ENCODE results near the gene SPINK2.

Gene SPINK2

GRCh38 chr4:56803471-56803870 is 18.0 kb downstream of the SPINK2 start:
- no peak for TF ChIP-seq CTCF (conservative IDR thresholded peaks at IDR 0.05; ENCODE audit: low read length)
- DNase-seq (ENCODE audit: low read depth) = no peak
- no peak overlapping the region for H3K4me3 ChIP-seq (ENCODE audit: low read length)

GRCh38 chr4:56799824-56800756 is 21.4 kb downstream of the SPINK2 start:
- H3K4me3 ChIP-seq (ENCODE audit: low read length) = peak overlapping the region; percentile 64
- DNase-seq (ENCODE audit: low read depth) = peak; percentile 78
- peak; percentile 98 for TF ChIP-seq CTCF (conservative IDR thresholded peaks at IDR 0.05; ENCODE audit: low read length)

GRCh38 chr4:56799161-56799759 is 22.2 kb downstream of the SPINK2 start:
- DNase-seq (ENCODE audit: low read depth) = no peak
- TF ChIP-seq CTCF (conservative IDR thresholded peaks at IDR 0.05; ENCODE audit: low read length) = no peak
- peak overlapping the region; percentile 64 for H3K4me3 ChIP-seq (ENCODE audit: low read length)

- no peak for DNase-seq (ENCODE audit: low read depth)
- no peak for TF ChIP-seq CTCF (conservative IDR thresholded peaks at IDR 0.05; ENCODE audit: low read length)
- H3K4me3 ChIP-seq (ENCODE audit: low read length) = no peak overlapping the region
Observed at GRCh38 chr4:56796211-56796610, 25.3 kb downstream of the SPINK2 start.

- TF ChIP-seq CTCF (conservative IDR thresholded peaks at IDR 0.05; ENCODE audit: low read length) = no peak
- DNase-seq (ENCODE audit: low read depth) = no peak
- H3K4me3 ChIP-seq (ENCODE audit: low read length) = no peak overlapping the region
Observed at GRCh38 chr4:56791316-56791715, 30.2 kb downstream of the SPINK2 start.

- H3K4me3 ChIP-seq (ENCODE audit: low read length) = no peak overlapping the region
- DNase-seq (ENCODE audit: low read depth) = no peak
- no peak for TF ChIP-seq CTCF (conservative IDR thresholded peaks at IDR 0.05; ENCODE audit: low read length)
Observed at GRCh38 chr4:56790691-56791091, 30.8 kb downstream of the SPINK2 start.

GRCh38 chr4:56788081-56788480 is 33.4 kb downstream of the SPINK2 start:
- DNase-seq (ENCODE audit: low read depth) = no peak
- H3K4me3 ChIP-seq (ENCODE audit: low read length) = no peak overlapping the region

More at GRCh38 chr4:56788081-56788480, 33.4 kb downstream of the SPINK2 start:
- TF ChIP-seq CTCF (conservative IDR thresholded peaks at IDR 0.05; ENCODE audit: low read length) = no peak

All from AG10803 (cell line).